Tibial artery (tissue), 4 donors: ENCODE data around the gene ZBTB25.

Experiments
- DNase-seq, 2 donors: peaks; one replicate each; pipeline ENCODE4 v3.0.0-alpha.2; 2019
- H3K27ac ChIP-seq, 2 donors: fragments of 200-600 bp; sonication (generic) in 1 of 2; 1 replicate in 1 of 2; 2 replicates in 1 of 2; pipeline ENCODE4 v1.5.1; 2018 to 2019; ENCODE audit warnings: mild to moderate bottlenecking in 1 of 2
- H3K27me3 ChIP-seq, 2 donors: fragments of 200-600 bp; sonication (generic) in 1 of 2; one replicate each; pipeline versions ENCODE4 v1.5.1 to v1.6.0; 2016 to 2019
- H3K36me3 ChIP-seq, 3 donors: fragments of 200-600 bp; sonication (generic) in 2 of 3; one replicate each; pipeline ENCODE4 v1.5.1; 2016 to 2019; ENCODE audit warnings: mild to moderate bottlenecking in 2 of 3
- H3K4me1 ChIP-seq, 4 donors: fragments of 200-600 bp; sonication (generic) in 2 of 4; 1 replicate in 3 of 4; 2 replicates in 1 of 4; pipeline ENCODE4 v1.5.1; 2016 to 2019
- H3K4me3 ChIP-seq, 2 donors: fragments of 200-600 bp; sonication (generic) in 1 of 2; 1 replicate in 1 of 2; 2 replicates in 1 of 2; pipeline ENCODE4 v1.5.1; 2018 to 2019; ENCODE audit warnings: mild to moderate bottlenecking in 2 of 2
- H3K9me3 ChIP-seq, 3 donors: fragments of 200-600 bp; sonication (generic) in 1 of 3; one replicate each; pipeline ENCODE4 v1.5.1; 2016 to 2019
- CTCF ChIP-seq, 2 experiments: fragments of 200-600 bp in 1 of 2; fragments of 450-650 bp in 1 of 2; IDR thresholded peaks; one replicate each; pipeline ENCODE4 v1.5.1; 2017 to 2019; ENCODE audit warnings: antibody characterized with exemption in 2 of 2, mild to moderate bottlenecking in 1 of 2, moderate library complexity in 1 of 2
- intact Hi-C: fragments of 100-400 bp; cut with DNase I; formaldehyde crosslinking; loops from one replicate; pipeline ENCODE4 v1.15.0; 2023; ENCODE audit warnings: low total_unique reads

Gene ZBTB25

GRCh38 chr14:64417771-64418125, 85.9 kb downstream of the ZBTB25 start:
- no peak for DNase-seq
- H3K27ac ChIP-seq, result no peak overlapping the region
- H3K36me3 ChIP-seq, result peaks cover 56 to 92% (median 73%) of the 10 kb centered on the region in 3 donors
- no peak for TF ChIP-seq CTCF (IDR thresholded peaks at IDR 0.05)
- no peaks in the 10 kb centered on the region for H3K4me1 ChIP-seq
- H3K4me3 ChIP-seq, result no peak overlapping the region
- H3K27me3 ChIP-seq, result no peaks in the 10 kb centered on the region
- intact Hi-C loops, result no loop called here
- no peaks in the 10 kb centered on the region for H3K9me3 ChIP-seq

DNA sequence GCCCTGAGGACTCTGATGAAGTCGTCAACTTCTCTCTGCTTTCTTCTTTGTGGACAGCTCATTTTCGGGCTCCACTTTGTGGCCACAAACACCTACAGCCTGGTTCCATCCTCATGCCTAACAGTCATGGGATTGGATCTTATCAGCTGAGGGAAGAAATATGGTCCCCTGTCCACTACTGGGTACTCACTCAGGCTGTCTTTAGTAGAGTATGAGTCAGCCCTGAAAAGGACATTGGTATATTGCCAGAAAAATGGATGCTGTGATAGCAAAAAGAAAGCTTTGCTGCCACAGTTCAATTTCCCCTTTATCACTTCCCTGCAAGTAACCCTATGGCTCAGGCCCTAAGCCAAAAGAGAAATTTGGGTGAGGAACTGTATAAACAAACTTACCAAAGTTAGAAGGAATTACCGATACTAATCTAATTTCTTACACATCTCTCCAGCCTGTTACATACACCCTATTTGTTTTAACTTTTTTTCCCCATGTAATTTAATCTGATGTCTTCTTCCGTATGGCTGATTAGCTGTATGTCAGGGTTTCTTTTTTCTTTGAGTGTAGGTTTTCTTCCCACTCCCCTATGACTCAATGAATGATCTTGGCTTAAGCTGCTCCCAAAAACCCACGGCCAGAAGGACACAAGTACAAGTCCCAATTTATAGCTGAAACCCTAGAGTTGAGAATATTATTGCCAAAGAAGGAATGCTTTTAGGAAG, 86.4 kb downstream of the ZBTB25 start:
- DNase-seq, result no peak
- Histone ChIP-seq H3K36me3 (peaks cover 55 to 92% (median 75%) of the 10 kb centered on the region in 3 donors), H3K27ac (no peak overlapping the region), H3K27me3 (no peaks in the 10 kb centered on the region), H3K4me3 (no peak overlapping the region), H3K4me1 (no peaks in the 10 kb centered on the region), H3K9me3 (no peaks in the 10 kb centered on the region)
- intact Hi-C loops, result no loop called here
- TF ChIP-seq CTCF (IDR thresholded peaks at IDR 0.05), result no peak

- TF ChIP-seq CTCF (IDR thresholded peaks at IDR 0.05), result no peak
- Histone ChIP-seq H3K27ac (no peak overlapping the region), H3K36me3 (peaks cover 54 to 89% (median 75%) of the 10 kb centered on the region in 3 donors), H3K27me3 (no peaks in the 10 kb centered on the region), H3K4me3 (no peak overlapping the region), H3K9me3 (no peaks in the 10 kb centered on the region), H3K4me1 (no peaks in the 10 kb centered on the region)
- intact Hi-C loops, result no loop called here
- no peak for DNase-seq
Observed at GRCh38 chr14:64416348-64416932, 87.2 kb downstream of the ZBTB25 start.

DNA sequence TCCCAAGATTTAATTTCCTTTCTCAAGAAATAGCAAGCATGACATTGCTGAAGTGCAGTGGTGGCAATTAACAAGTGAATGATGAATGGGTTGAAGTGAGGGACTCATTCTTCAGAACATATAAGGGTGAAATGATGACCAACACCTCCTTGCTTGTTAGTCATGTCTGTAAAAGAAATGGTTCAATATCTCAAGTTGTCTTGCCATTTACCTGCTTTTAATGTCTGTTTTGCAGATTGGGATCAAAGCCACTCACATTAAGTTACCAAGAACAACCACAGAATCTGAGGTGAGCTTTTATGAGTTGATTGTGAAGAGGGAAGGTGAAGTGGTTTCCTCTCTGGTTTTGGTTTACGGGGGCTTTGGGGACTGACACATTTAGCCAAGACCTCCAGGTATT, 91.4 kb downstream of the ZBTB25 start:
- peaks cover 31 to 48% (median 43%) of the 10 kb centered on the region in 3 donors for H3K36me3 ChIP-seq
- DNase-seq, result no peak

DNA sequence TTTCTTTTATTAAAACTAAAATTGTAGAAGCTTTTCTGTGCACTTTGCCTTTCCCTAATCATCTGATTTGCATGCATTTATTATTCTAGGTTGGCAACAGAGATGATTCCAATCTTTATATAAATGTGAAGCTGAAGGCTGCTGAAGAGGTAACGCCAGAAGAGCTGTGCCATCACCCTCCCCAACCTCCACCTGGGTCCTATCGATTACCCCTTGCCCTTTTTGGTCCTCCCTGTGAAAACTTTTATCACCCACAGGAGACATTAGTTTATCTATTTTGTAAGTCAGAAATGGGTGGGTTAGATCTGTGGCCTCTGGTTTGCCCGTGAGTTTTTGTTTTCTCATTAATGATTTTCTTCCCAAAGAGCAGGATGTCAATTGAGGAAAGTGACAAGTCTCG, 92.6 kb downstream of the ZBTB25 start:
- intact Hi-C loops, result no loop called here
- no peak for TF ChIP-seq CTCF (IDR thresholded peaks at IDR 0.05)
- Histone ChIP-seq H3K27ac (peak overlapping the region; percentile 22 to 61), H3K9me3 (no peaks in the 10 kb centered on the region), H3K27me3 (no peaks in the 10 kb centered on the region), H3K4me3 (no peak overlapping the region), H3K4me1 (peaks cover 0 to 41% (median 16%) of the 10 kb centered on the region in 4 donors), H3K36me3 (peaks cover 19 to 35% (median 32%) of the 10 kb centered on the region in 3 donors)
- no peak for DNase-seq

More for the DNA sequence above, 91.4 kb downstream of the ZBTB25 start:
- Histone ChIP-seq H3K27me3 (no peaks in the 10 kb centered on the region), H3K4me3 (no peak overlapping the region), H3K9me3 (no peaks in the 10 kb centered on the region), H3K4me1 (peaks cover 0 to 38% (median 16%) of the 10 kb centered on the region in 4 donors), H3K27ac (no peak overlapping the region)
- TF ChIP-seq CTCF (IDR thresholded peaks at IDR 0.05), result no peak
- intact Hi-C loops, result no loop called here
